Parathyroid adenoma (tissue), 2 donors: ENCODE results near the gene PRRG4.
"Not testable (repeated sequence)": the region's sequence is repeated elsewhere in the genome, so short reads cannot be mapped to it uniquely, and the experiment has no call there.

ENCODE experiments used
- H2AFZ ChIP-seq: fragments of 300-600 bp; sonication (generic); one replicate; pipeline ENCODE4 v1.7.0; 2017; ENCODE audit warnings: antibody characterized with exemption, mild to moderate bottlenecking
- H3K27ac ChIP-seq: fragments of 300-600 bp; sonication (generic); one replicate; pipeline ENCODE4 v1.7.0; 2017
- H3K27me3 ChIP-seq: fragments of 300-600 bp; sonication (generic); one replicate; pipeline ENCODE4 v1.7.0; 2017; ENCODE audit warnings: low read length; ENCODE audit not compliant: control insufficient read depth, insufficient read depth
- H3K36me3 ChIP-seq: fragments of 300-600 bp; sonication (generic); one replicate; pipeline ENCODE4 v1.7.0; 2017; ENCODE audit warnings: low read length; ENCODE audit not compliant: control insufficient read depth, insufficient read depth
- H3K4me1 ChIP-seq: fragments of 300-600 bp; sonication (generic); one replicate; pipeline ENCODE4 v1.7.0; 2017; ENCODE audit warnings: control low read depth
- H3K4me2 ChIP-seq: fragments of 300-600 bp; sonication (generic); one replicate; pipeline ENCODE4 v1.7.0; 2017; ENCODE audit warnings: low read length
- H3K4me3 ChIP-seq: fragments of 300-600 bp; sonication (generic); one replicate; pipeline ENCODE4 v1.7.0; 2017; ENCODE audit warnings: low read depth, low read length
- H3K79me2 ChIP-seq: fragments of 300-600 bp; sonication (generic); one replicate; pipeline ENCODE4 v1.7.0; 2017; ENCODE audit warnings: control low read depth
- H3K9ac ChIP-seq: fragments of 300-600 bp; sonication (generic); one replicate; pipeline ENCODE4 v1.7.0; 2017; ENCODE audit warnings: mild to moderate bottlenecking
- H3K9me3 ChIP-seq: fragments of 300-600 bp; sonication (generic); one replicate; pipeline ENCODE4 v1.7.0; 2017; ENCODE audit warnings: low read length; ENCODE audit not compliant: control insufficient read depth
- TF ChIP-seq, protein P1 (sequence below): fragments of 300-600 bp; sonication (generic); IDR thresholded peaks from one replicate; pipeline ENCODE4 v1.7.0; 2017; ENCODE audit warnings: antibody characterized with exemption, mild to moderate bottlenecking
- donor health status: primary hyperparathyroidism.

Gene PRRG4

DNA sequence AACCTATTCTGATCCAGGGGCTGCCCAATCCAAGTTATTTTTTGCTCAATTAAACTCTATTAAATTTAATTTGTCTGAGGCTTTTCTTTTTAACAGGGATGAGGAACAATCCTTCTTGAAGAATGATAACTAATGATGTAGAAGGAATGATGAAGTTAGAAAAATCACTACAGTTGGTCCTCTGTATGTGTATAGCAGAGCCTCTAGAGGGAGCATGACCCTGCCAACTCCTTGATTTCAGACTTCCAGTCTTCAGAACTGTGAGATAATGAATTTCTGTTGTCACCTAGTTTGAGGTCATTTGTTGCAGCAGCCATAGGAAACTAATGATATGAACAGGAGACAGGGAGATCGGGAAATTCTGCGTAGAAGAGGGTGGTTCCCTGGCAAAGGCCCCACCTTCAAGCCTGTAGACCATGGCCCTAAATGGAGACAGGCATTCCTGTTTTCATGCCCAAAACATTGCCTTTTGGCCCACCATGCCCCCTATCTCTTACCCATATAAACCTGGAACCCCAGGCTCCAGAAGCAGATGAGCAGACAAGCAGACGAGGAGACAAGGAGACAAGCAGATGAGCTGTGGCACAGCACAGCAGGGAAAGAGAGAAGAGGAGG lies 55.1 kb downstream of the PRRG4 start:
- TF ChIP-seq, protein P1, sequence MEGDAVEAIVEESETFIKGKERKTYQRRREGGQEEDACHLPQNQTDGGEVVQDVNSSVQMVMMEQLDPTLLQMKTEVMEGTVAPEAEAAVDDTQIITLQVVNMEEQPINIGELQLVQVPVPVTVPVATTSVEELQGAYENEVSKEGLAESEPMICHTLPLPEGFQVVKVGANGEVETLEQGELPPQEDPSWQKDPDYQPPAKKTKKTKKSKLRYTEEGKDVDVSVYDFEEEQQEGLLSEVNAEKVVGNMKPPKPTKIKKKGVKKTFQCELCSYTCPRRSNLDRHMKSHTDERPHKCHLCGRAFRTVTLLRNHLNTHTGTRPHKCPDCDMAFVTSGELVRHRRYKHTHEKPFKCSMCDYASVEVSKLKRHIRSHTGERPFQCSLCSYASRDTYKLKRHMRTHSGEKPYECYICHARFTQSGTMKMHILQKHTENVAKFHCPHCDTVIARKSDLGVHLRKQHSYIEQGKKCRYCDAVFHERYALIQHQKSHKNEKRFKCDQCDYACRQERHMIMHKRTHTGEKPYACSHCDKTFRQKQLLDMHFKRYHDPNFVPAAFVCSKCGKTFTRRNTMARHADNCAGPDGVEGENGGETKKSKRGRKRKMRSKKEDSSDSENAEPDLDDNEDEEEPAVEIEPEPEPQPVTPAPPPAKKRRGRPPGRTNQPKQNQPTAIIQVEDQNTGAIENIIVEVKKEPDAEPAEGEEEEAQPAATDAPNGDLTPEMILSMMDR, result peak; percentile 32
- H3K27ac ChIP-seq, result no peak overlapping the region
- no peak overlapping the region for H3K9ac ChIP-seq

DNA sequence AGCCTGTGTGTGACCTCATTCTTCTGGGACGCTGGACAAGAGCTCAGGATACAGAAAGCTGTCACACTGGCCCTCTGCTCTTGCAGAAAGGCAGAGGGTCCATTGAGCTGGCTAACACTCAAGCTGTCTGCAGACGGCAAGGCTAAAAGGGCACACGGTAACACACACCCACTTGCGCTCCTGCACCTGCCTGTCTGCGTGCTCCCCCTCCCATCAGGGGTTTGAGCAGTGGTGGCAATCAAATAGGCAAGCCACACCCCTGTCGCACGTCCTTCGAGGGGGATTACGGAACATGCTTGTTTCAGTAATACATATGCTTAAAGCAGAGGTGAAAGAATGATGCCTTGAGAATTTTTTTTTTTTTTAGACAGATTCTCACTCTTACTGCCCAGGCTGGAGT lies 55.8 kb downstream of the PRRG4 start:
- Histone ChIP-seq H3K9ac (no peak overlapping the region), H2AFZ (no peak overlapping the region), H3K79me2 (no peaks in the 10 kb centered on the region), H3K27me3 (no peaks in the 10 kb centered on the region), H3K4me2 (no peak overlapping the region), H3K27ac (no peak overlapping the region), H3K4me1 (no peaks in the 10 kb centered on the region), H3K4me3 (no peak overlapping the region), H3K36me3 (no peaks in the 10 kb centered on the region), H3K9me3 (no peaks in the 10 kb centered on the region)
- TF ChIP-seq, protein P1, result no peak

More for the DNA sequence above, 55.1 kb downstream of the PRRG4 start:
- Histone ChIP-seq H3K9me3 (no peaks in the 10 kb centered on the region), H3K27me3 (no peaks in the 10 kb centered on the region), H3K4me3 (no peak overlapping the region), H3K36me3 (no peaks in the 10 kb centered on the region), H3K4me1 (no peaks in the 10 kb centered on the region), H3K4me2 (no peak overlapping the region), H3K79me2 (no peaks in the 10 kb centered on the region), H2AFZ (no peak overlapping the region)

DNA sequence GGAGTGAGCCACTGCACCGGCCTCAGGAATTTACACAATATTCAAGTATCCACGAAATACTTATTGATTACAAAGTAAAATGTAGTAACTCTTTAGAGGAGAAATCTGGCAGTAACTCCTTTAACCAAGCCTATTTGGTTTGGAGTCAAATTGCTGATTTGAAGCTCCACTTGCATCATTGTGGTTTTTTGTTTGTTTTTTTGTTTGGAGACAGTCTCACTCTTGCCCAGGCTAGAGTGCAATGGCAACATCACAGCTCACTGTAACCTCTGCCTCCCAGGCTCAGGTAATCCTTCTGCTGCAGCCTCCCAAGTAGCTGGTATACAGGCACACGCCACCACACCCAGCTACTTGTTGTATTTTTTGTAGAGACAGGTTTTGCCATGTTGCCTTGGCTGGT lies 56.5 kb downstream of the PRRG4 start:
- Histone ChIP-seq H3K36me3 (no peaks in the 10 kb centered on the region), H2AFZ (no peak overlapping the region), H3K9me3 (no peaks in the 10 kb centered on the region), H3K9ac (no peak overlapping the region), H3K4me3 (no peak overlapping the region), H3K4me2 (no peak overlapping the region), H3K27me3 (no peaks in the 10 kb centered on the region), H3K27ac (no peak overlapping the region), H3K79me2 (no peaks in the 10 kb centered on the region), H3K4me1 (peaks cover under 1% of the 10 kb centered on the region)
- TF ChIP-seq, protein P1, result no peak

DNA sequence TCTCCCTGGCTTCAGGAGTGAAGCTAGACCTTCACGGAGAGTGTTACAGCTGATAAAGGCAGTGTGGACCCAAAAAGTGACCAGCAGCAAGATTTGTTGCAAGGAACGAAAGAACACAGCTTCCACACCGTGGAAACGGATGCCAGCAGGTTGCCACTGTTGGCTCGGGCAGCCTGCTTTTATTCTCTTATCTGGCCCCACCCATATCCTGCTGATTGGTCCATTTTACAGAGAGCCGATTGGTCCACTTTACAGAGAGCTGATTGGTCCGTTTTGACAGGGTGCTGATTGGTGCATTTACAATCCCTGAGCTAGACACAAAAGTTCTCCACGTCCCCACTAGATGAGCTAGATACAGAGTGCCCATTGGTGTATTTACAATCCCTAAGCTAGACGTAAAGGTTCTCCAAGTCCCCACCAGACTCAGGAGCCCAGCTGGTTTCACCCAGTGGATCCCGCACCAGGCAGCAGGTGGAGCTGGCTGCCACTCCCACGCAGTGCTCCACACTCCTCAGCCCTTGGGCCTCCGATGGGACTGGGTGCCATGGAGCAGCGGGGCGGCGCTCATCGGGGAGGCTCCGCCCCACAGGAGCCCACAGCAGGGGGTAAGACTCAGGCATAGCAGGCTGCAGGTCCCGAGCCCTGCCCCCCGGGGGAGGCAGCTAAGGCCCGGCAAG lies 58.1 kb downstream of the PRRG4 start:
- not testable (repeated sequence) for H3K9me3 ChIP-seq, H3K79me2 ChIP-seq, H2AFZ ChIP-seq, H3K4me3 ChIP-seq, H3K27ac ChIP-seq, H3K9ac ChIP-seq, H3K4me1 ChIP-seq, H3K4me2 ChIP-seq, H3K27me3 ChIP-seq, H3K36me3 ChIP-seq

DNA sequence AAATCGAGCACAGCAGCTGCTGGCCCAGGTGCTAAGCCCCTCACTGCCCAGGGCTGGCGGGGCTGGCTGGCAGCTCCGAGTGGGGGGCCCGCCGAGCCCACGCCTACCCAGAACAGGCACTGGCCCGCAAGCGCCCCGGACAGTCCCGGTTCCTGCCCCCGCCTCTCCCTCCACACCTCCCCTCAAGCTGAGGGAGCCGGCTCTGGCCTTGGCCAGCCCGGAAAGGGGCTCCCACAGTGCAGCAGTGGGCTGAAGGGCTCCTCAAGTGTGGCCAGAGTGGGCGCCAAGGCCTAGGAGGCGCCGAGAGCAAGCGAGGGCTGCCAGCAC lies 58.6 kb downstream of the PRRG4 start:
- H3K9ac ChIP-seq, H3K4me2 ChIP-seq, H2AFZ ChIP-seq, H3K4me3 ChIP-seq, H3K79me2 ChIP-seq, H3K36me3 ChIP-seq, H3K9me3 ChIP-seq, H3K4me1 ChIP-seq, H3K27me3 ChIP-seq, H3K27ac ChIP-seq: not testable (repeated sequence)

DNA sequence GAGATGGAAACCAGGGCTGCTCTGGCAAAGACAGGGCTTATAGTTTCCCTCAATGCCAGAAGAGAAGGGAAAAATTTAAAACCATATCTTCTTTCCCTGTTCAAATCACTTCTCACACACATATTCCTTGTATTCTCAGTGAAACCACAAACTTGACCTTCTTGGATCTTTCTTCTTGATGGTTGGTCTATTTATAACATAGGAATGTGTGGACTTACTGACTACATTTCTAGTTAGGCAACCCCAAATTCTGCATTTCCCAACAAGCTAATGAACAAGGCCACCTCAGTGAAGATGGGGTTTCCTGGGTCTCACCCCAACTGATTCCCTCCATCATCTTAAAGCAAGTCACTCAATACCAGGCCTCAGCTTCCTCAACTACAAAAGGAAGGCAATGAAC lies 59.1 kb downstream of the PRRG4 start:
- H3K4me1 ChIP-seq, result peaks cover 6% of the 10 kb centered on the region
- TF ChIP-seq, protein P1, result no peak
- no peak overlapping the region for H3K27ac ChIP-seq
- no peaks in the 10 kb centered on the region for H3K36me3 ChIP-seq
- no peaks in the 10 kb centered on the region for H3K79me2 ChIP-seq
- no peak overlapping the region for H3K4me2 ChIP-seq
- no peak overlapping the region for H2AFZ ChIP-seq
- H3K27me3 ChIP-seq, result no peaks in the 10 kb centered on the region
- H3K4me3 ChIP-seq, result no peak overlapping the region
- no peaks in the 10 kb centered on the region for H3K9me3 ChIP-seq
- H3K9ac ChIP-seq, result no peak overlapping the region
